Measurements from ENCODE around the gene ROPN1L.

Gene ROPN1L

GRCh38 chr5:10439692-10440091 lies 2.0 kb upstream of the ROPN1L start:
- no peak for DNase-seq (ENCODE audit: low read depth)
- no peak overlapping the region for H3K4me3 ChIP-seq (ENCODE audit: control insufficient read depth, low read depth, low read length)
- TF ChIP-seq CTCF (conservative IDR thresholded peaks at IDR 0.05; ENCODE audit: control insufficient read depth, insufficient read depth, low read depth, low read length): no peak

GRCh38 chr5:10440367-10440990 lies 1.2 kb upstream of the ROPN1L start:
- peak overlapping the region; percentile 70 for H3K4me3 ChIP-seq (ENCODE audit: control insufficient read depth, low read depth, low read length)
- DNase-seq (ENCODE audit: low read depth): no peak
- TF ChIP-seq CTCF (conservative IDR thresholded peaks at IDR 0.05; ENCODE audit: control insufficient read depth, insufficient read depth, low read depth, low read length): no peak

- TF ChIP-seq CTCF (conservative IDR thresholded peaks at IDR 0.05; ENCODE audit: control insufficient read depth, insufficient read depth, low read depth, low read length): no peak
- H3K4me3 ChIP-seq (ENCODE audit: control insufficient read depth, low read depth, low read length): peak overlapping the region; percentile 70
- DNase-seq (ENCODE audit: low read depth): peak; percentile 12
Observed at GRCh38 chr5:10441992-10442435, 335 bp downstream of the ROPN1L start.

DNA sequence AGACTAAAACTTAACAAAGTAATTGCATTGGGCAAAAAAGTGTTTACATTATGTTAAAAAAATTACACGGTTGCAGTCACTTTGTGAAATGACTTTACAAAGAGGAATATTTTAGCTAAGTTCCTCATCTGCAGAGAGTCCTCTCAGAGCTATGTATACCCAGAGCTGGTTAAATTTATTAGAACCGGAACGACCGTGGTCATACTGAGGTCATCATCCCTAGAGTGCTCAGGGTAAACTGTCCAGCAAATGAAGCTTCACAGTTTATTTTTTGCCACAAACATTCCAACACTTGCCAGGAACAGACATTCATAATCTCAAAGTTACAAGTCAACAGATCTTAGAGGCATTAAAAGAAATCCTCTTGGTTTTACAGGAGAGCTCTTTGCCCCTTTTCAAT lies 897 bp downstream of the ROPN1L start:
- DNase-seq (ENCODE audit: low read depth): peak; percentile 59
- TF ChIP-seq CTCF (conservative IDR thresholded peaks at IDR 0.05; ENCODE audit: control insufficient read depth, insufficient read depth, low read depth, low read length): no peak
- peak overlapping the region; percentile 70 for H3K4me3 ChIP-seq (ENCODE audit: control insufficient read depth, low read depth, low read length)

DNA sequence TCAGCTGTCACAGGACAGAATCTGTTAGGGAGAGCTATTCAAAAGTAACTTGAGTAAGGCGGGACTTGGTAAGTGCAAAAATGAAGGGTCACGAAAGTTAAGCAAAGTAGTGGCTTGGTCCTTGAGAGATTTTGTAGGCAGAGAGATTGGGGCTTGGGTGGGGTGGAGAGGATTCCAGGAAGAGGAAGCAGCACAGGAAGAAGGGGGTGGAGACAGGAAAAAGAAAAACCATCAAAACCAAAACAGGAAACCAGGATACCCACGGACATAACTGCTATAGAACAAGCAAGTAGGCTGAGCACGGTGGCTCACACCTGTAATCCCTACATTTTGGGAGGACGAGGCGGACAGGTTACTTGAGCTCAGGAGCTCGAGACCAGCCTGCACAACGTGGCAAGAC lies 3.7 kb downstream of the ROPN1L start:
- DNase-seq (ENCODE audit: low read depth): no peak
- H3K4me3 ChIP-seq (ENCODE audit: control insufficient read depth, low read depth, low read length): no peak overlapping the region
- TF ChIP-seq CTCF (conservative IDR thresholded peaks at IDR 0.05; ENCODE audit: control insufficient read depth, insufficient read depth, low read depth, low read length): no peak

GRCh38 chr5:10446490-10446889 lies 4.8 kb downstream of the ROPN1L start:
- TF ChIP-seq CTCF (conservative IDR thresholded peaks at IDR 0.05; ENCODE audit: control insufficient read depth, insufficient read depth, low read depth, low read length): no peak
- no peak for DNase-seq (ENCODE audit: low read depth)
- H3K4me3 ChIP-seq (ENCODE audit: control insufficient read depth, low read depth, low read length): no peak overlapping the region

GRCh38 chr5:10447041-10447440 lies 5.4 kb downstream of the ROPN1L start:
- no peak for TF ChIP-seq CTCF (conservative IDR thresholded peaks at IDR 0.05; ENCODE audit: control insufficient read depth, insufficient read depth, low read depth, low read length)
- no peak for DNase-seq (ENCODE audit: low read depth)
- no peak overlapping the region for H3K4me3 ChIP-seq (ENCODE audit: control insufficient read depth, low read depth, low read length)

All from fibroblast of mammary gland (primary cell).